CD4-positive, CD25-positive, alpha-beta regulatory T cell (primary cell): ENCODE results near the gene PDE4B. TPM values are rescaled to one million over a fixed set of nuclear protein-coding genes. Genes with fewer than 3 reads are reported as not detected.
A peak's percentile ranks its signal among the peaks of the same experiment; 100 is the strongest.

Experiments
- ATAC-seq, 2 donors: fragments of 150-1000 bp; cut with Tn5 transposase; one replicate each; pipeline ENCODE4 v1.10.0; 2021; ENCODE audit warnings: low read depth in 2 of 2, moderate number of reproducible peaks in 2 of 2, moderate library complexity in 1 of 2
- DNase-seq, 3 donors: peaks; one replicate each; pipeline versions ENCODE4 v3.0.0 to v3.0.0-alpha.2; 2012 to 2022; ENCODE audit warnings: mixed read lengths in 1 of 3
- H3K27ac ChIP-seq: one replicate; pipeline ENCODE4 v1.7.0; 2013; ENCODE audit warnings: mild to moderate bottlenecking, low read length; ENCODE audit not compliant: insufficient read depth, poor library complexity, severe bottlenecking
- H3K27me3 ChIP-seq: one replicate; pipeline ENCODE4 v1.7.0; 2013; ENCODE audit warnings: low read length; ENCODE audit not compliant: control insufficient read depth, insufficient read depth
- H3K36me3 ChIP-seq: one replicate; pipeline ENCODE4 v1.7.0; 2013; ENCODE audit warnings: mild to moderate bottlenecking, low read length, moderate library complexity; ENCODE audit not compliant: control insufficient read depth, insufficient read depth
- H3K4me1 ChIP-seq: 2 replicates; pipeline ENCODE4 v1.7.0; 2013; ENCODE audit warnings: mild to moderate bottlenecking, low read length; ENCODE audit not compliant: insufficient read depth, control insufficient read depth, poor library complexity, severe bottlenecking
- H3K4me3 ChIP-seq: one replicate; pipeline ENCODE4 v1.7.0; 2013; ENCODE audit warnings: low read depth, mild to moderate bottlenecking, low read length, moderate library complexity
- H3K9me3 ChIP-seq, 2 experiments: 1 replicate in 1 of 2; 2 replicates in 1 of 2; pipeline ENCODE4 v1.7.0; 2013; ENCODE audit warnings: low read length in 2 of 2, mild to moderate bottlenecking in 1 of 2, moderate library complexity in 1 of 2; ENCODE audit not compliant: control insufficient read depth in 2 of 2
- H3K27ac Mint-ChIP-seq, 3 donors: one replicate each; pipeline ENCODE4 v1.8.0; 2020 to 2022; ENCODE audit warnings: mild to moderate bottlenecking in 3 of 3, mixed read lengths in 3 of 3, moderate library complexity in 2 of 3
- H3K27me3 Mint-ChIP-seq: one replicate; pipeline ENCODE4 v1.8.0; 2022; ENCODE audit warnings: mild to moderate bottlenecking, mixed read lengths
- H3K36me3 Mint-ChIP-seq: one replicate; pipeline ENCODE4 v1.8.0; 2020; ENCODE audit warnings: mixed read lengths
- H3K4me1 Mint-ChIP-seq, 4 donors: one replicate each; pipeline ENCODE4 v1.8.0; 2020 to 2022; ENCODE audit warnings: mixed read lengths in 4 of 4, mild to moderate bottlenecking in 1 of 4
- H3K4me3 Mint-ChIP-seq, 4 donors: one replicate each; pipeline ENCODE4 v1.8.0; 2020 to 2022; ENCODE audit warnings: mild to moderate bottlenecking in 4 of 4, mixed read lengths in 4 of 4, moderate library complexity in 3 of 4
- H3K9me3 Mint-ChIP-seq, 7 donors: one replicate each; pipeline ENCODE4 v1.8.0; 2020 to 2022; ENCODE audit warnings: mixed read lengths in 7 of 7, mild to moderate bottlenecking in 3 of 7, moderate library complexity in 2 of 7
- polyA plus RNA-seq, 4 donors: library from polyadenylated mRNA; unstranded; fragments of 300-500 nt; fragmentation: Illumina TruSeq; gene quantifications; one replicate each; pipeline ENCODE4 v1.2.3, GENCODE V29; 2021
- total RNA-seq: library from RNA; stranded (reverse); gene quantifications from one replicate; pipeline ENCODE4 v1.2.3, GENCODE V29; 2022

PDE4B gene
- total and polyA plus RNA-seq, 5 donors from 2014 or later = 63.9 to 200 (median 75.4) TPM

- no peaks in the 10 kb centered on the region for H3K36me3 Mint-ChIP-seq
- peaks cover 0 to 1% (median 0%) of the 10 kb centered on the region in 7 donors for H3K9me3 Mint-ChIP-seq
- H3K4me1 Mint-ChIP-seq = peaks cover 52 to 87% (median 65%) of the 10 kb centered on the region in 4 donors
- H3K27me3 ChIP-seq = no peaks in the 10 kb centered on the region
- peak overlapping the region; percentile 77 to 91 (median 90) for H3K27ac Mint-ChIP-seq
- no peak for ATAC-seq
- peak in 1 of 3 donors; percentile 58 for DNase-seq
- H3K4me3 ChIP-seq = peak overlapping the region; percentile 70
- no peaks in the 10 kb centered on the region for H3K27me3 Mint-ChIP-seq
- H3K4me3 Mint-ChIP-seq = peak overlapping the region; percentile 21 to 83 (median 77)
- H3K36me3 ChIP-seq = no peaks in the 10 kb centered on the region
- no peaks in the 10 kb centered on the region for H3K9me3 ChIP-seq
- peak overlapping the region; percentile 58 for H3K27ac ChIP-seq
- peaks cover 45% of the 10 kb centered on the region for H3K4me1 ChIP-seq
Observed at GRCh38 chr1:66275601-66276023, 482.9 kb downstream of the PDE4B start.

- Histone ChIP-seq H3K36me3 (no peaks in the 10 kb centered on the region), H3K27me3 (no peaks in the 10 kb centered on the region), H3K27ac (peak overlapping the region; percentile 58), H3K9me3 (no peaks in the 10 kb centered on the region), H3K4me3 (peak overlapping the region; percentile 70), H3K4me1 (peaks cover 45% of the 10 kb centered on the region)
- peak; percentile 63 to 68 for ATAC-seq
- peak in 2 of 3 donors; percentile 47 to 83 for DNase-seq
- Mint-ChIP-seq H3K9me3 (peaks cover 0 to 1% (median 0%) of the 10 kb centered on the region in 7 donors), H3K27ac (peak overlapping the region; percentile 77 to 90 (median 90)), H3K4me1 (peaks cover 48 to 84% (median 62%) of the 10 kb centered on the region in 4 donors), H3K36me3 (no peaks in the 10 kb centered on the region), H3K27me3 (no peaks in the 10 kb centered on the region), H3K4me3 (peak overlapping the region; percentile 15 to 83 (median 51))
Observed at GRCh38 chr1:66276218-66276617, 483.5 kb downstream of the PDE4B start.

- Mint-ChIP-seq H3K27ac (peak overlapping the region; percentile 48 to 95 (median 90)), H3K27me3 (no peaks in the 10 kb centered on the region), H3K4me1 (peaks cover 48 to 86% (median 70%) of the 10 kb centered on the region in 4 donors), H3K36me3 (no peaks in the 10 kb centered on the region), H3K9me3 (no peaks in the 10 kb centered on the region), H3K4me3 (peak overlapping the region in 2 of 4 donors; percentile 50 to 55)
- no peaks in the 10 kb centered on the region for H3K9me3 ChIP-seq
- peaks cover 65% of the 10 kb centered on the region for H3K4me1 ChIP-seq
- no peaks in the 10 kb centered on the region for H3K36me3 ChIP-seq
- H3K27ac ChIP-seq = no peak overlapping the region
- ATAC-seq = no peak
- H3K27me3 ChIP-seq = no peaks in the 10 kb centered on the region
- no peak for DNase-seq
- peak overlapping the region; percentile 17 for H3K4me3 ChIP-seq
Observed at GRCh38 chr1:66278260-66279021, 485.7 kb downstream of the PDE4B start.

GRCh38 chr1:66281808-66282207 lies 489.1 kb downstream of the PDE4B start:
- DNase-seq (no peak), ATAC-seq (no peak)
- H3K36me3 ChIP-seq = no peaks in the 10 kb centered on the region
- Mint-ChIP-seq H3K4me1 (peaks cover 46 to 86% (median 73%) of the 10 kb centered on the region in 4 donors), H3K27me3 (no peaks in the 10 kb centered on the region), H3K27ac (peak overlapping the region; percentile 55 to 94 (median 93)), H3K4me3 (peak overlapping the region in 3 of 4 donors; percentile 41 to 66 (median 50)), H3K9me3 (peaks cover 0 to 2% (median 0%) of the 10 kb centered on the region in 7 donors), H3K36me3 (no peaks in the 10 kb centered on the region)
- H3K4me1 ChIP-seq = peaks cover 62% of the 10 kb centered on the region
- no peaks in the 10 kb centered on the region for H3K9me3 ChIP-seq
- no peaks in the 10 kb centered on the region for H3K27me3 ChIP-seq
- H3K27ac ChIP-seq = peak overlapping the region; percentile 75
- peak overlapping the region; percentile 48 for H3K4me3 ChIP-seq

GRCh38 chr1:66282343-66282852 lies 489.7 kb downstream of the PDE4B start:
- peaks cover 59% of the 10 kb centered on the region for H3K4me1 ChIP-seq
- Mint-ChIP-seq H3K4me1 (peaks cover 43 to 84% (median 69%) of the 10 kb centered on the region in 4 donors), H3K36me3 (no peaks in the 10 kb centered on the region), H3K27me3 (no peaks in the 10 kb centered on the region), H3K4me3 (peak overlapping the region in 3 of 4 donors; percentile 41 to 66 (median 50)), H3K27ac (peak overlapping the region; percentile 55 to 94 (median 93)), H3K9me3 (peaks cover 0 to 2% (median 0%) of the 10 kb centered on the region in 7 donors)
- ATAC-seq (peak; percentile 92 to 93), DNase-seq (peak; percentile 44 to 88 (median 72))
- no peaks in the 10 kb centered on the region for H3K27me3 ChIP-seq
- H3K27ac ChIP-seq = peak overlapping the region; percentile 75
- H3K36me3 ChIP-seq = no peaks in the 10 kb centered on the region
- H3K9me3 ChIP-seq = no peaks in the 10 kb centered on the region
- H3K4me3 ChIP-seq = peak overlapping the region; percentile 48

GRCh38 chr1:66282891-66283621 lies 490.4 kb downstream of the PDE4B start:
- Histone ChIP-seq H3K27me3 (no peaks in the 10 kb centered on the region), H3K4me3 (peak overlapping the region; percentile 48), H3K36me3 (no peaks in the 10 kb centered on the region), H3K27ac (peak overlapping the region; percentile 75), H3K4me1 (peaks cover 56% of the 10 kb centered on the region), H3K9me3 (no peaks in the 10 kb centered on the region)
- ATAC-seq (no peak), DNase-seq (no peak)
- Mint-ChIP-seq H3K4me1 (peaks cover 41 to 77% (median 63%) of the 10 kb centered on the region in 4 donors), H3K36me3 (no peaks in the 10 kb centered on the region), H3K27me3 (no peaks in the 10 kb centered on the region), H3K27ac (peak overlapping the region; percentile 5 to 94 (median 55)), H3K9me3 (peaks cover 0 to 2% (median 0%) of the 10 kb centered on the region in 7 donors), H3K4me3 (no peak overlapping the region)

GRCh38 chr1:66283622-66284041 lies 490.9 kb downstream of the PDE4B start:
- Histone ChIP-seq H3K27me3 (no peaks in the 10 kb centered on the region), H3K27ac (peak overlapping the region; percentile 75), H3K9me3 (no peaks in the 10 kb centered on the region), H3K36me3 (no peaks in the 10 kb centered on the region), H3K4me1 (peaks cover 50% of the 10 kb centered on the region), H3K4me3 (peak overlapping the region; percentile 26)
- Mint-ChIP-seq H3K4me1 (peaks cover 37 to 71% (median 58%) of the 10 kb centered on the region in 4 donors), H3K36me3 (no peaks in the 10 kb centered on the region), H3K4me3 (peak overlapping the region in 1 of 4 donors; percentile 11), H3K27me3 (no peaks in the 10 kb centered on the region), H3K27ac (peak overlapping the region; percentile 20 to 52 (median 47)), H3K9me3 (peaks cover 0 to 2% (median 0%) of the 10 kb centered on the region in 7 donors)
- DNase-seq (peak in 1 of 3 donors; percentile 70), ATAC-seq (peak in 1 of 2 donors; percentile 26)
